Calu3 (cell line): ENCODE measurements around the gene B4GALT7. TPM values are rescaled to one million over a fixed set of nuclear protein-coding genes. Genes with fewer than 3 reads are reported as not detected.
A peak's percentile ranks its signal among the peaks of the same experiment; 100 is the strongest.

ENCODE experiments used
- BruUV-seq: library from RNA; stranded (reverse); fragments of 400-500 nt; replicated peaks from 2 replicates; lab custom pipeline; 2021; lab: Mats Ljungman, UMichigan
- CTCF ChIA-PET: fragments of 300-600 bp; sonication (Branson Sonifier 250); formaldehyde crosslinking; loops from one replicate; lab custom pipeline; 2022; ENCODE audit warnings: antibody characterized with exemption; lab: Charles Lee
- DNase-seq: peaks from one replicate; pipeline ENCODE4 v3.0.0; 2022
- H3K27ac Mint-ChIP-seq: one replicate; pipeline ENCODE4 v1.8.0; 2022; ENCODE audit warnings: mixed read lengths; ENCODE audit not compliant: unreplicated experiment
- H3K27me3 Mint-ChIP-seq: one replicate; pipeline ENCODE4 v1.8.0; 2022; ENCODE audit warnings: mixed read lengths; ENCODE audit not compliant: unreplicated experiment
- H3K36me3 Mint-ChIP-seq: one replicate; pipeline ENCODE4 v1.8.0; 2022; ENCODE audit warnings: mild to moderate bottlenecking, moderate library complexity, mixed read lengths; ENCODE audit not compliant: insufficient read depth, unreplicated experiment
- H3K4me1 Mint-ChIP-seq: one replicate; pipeline ENCODE4 v1.8.0; 2022; ENCODE audit warnings: mild to moderate bottlenecking, low read depth, mixed read lengths; ENCODE audit not compliant: unreplicated experiment
- H3K4me3 Mint-ChIP-seq: one replicate; pipeline ENCODE4 v1.8.0; 2022; ENCODE audit warnings: mild to moderate bottlenecking, low read depth, moderate library complexity, mixed read lengths; ENCODE audit not compliant: unreplicated experiment
- H3K9me3 Mint-ChIP-seq: one replicate; pipeline ENCODE4 v1.8.0; 2022; ENCODE audit warnings: low read depth, mixed read lengths; ENCODE audit not compliant: unreplicated experiment
- CTCF ChIP-seq: fragments of 200-600 bp; IDR thresholded peaks from one replicate; pipeline ENCODE4 v1.8.0; 2022; ENCODE audit warnings: antibody characterized with exemption; ENCODE audit not compliant: unreplicated experiment
- intact Hi-C: fragments of 100-400 bp; cut with micrococcal nuclease; formaldehyde crosslinking; loops from one replicate; pipeline ENCODE4 v1.10.0; 2022; ENCODE audit not compliant: unreplicated experiment
- total RNA-seq: library from RNA; stranded (reverse); gene quantifications from 2 replicates; pipeline ENCODE4 v1.2.3, GENCODE V29; 2022

The B4GALT7 gene
- total RNA-seq, 1 experiment from 2014 or later = 55.7 TPM

GRCh38 chr5:177601577-177602457, 1.9 kb downstream of the B4GALT7 start:
- H3K4me1 Mint-ChIP-seq = peaks cover 27% of the 10 kb centered on the region

GRCh38 chr5:177602458-177602830, 2.5 kb downstream of the B4GALT7 start:
- H3K4me3 Mint-ChIP-seq = no peak overlapping the region
- H3K4me1 Mint-ChIP-seq = peaks cover 27% of the 10 kb centered on the region
- BruUV-seq = no TSS peak
- no peaks in the 10 kb centered on the region for H3K9me3 Mint-ChIP-seq
- H3K27me3 Mint-ChIP-seq = no peaks in the 10 kb centered on the region
- intact Hi-C loops = no loop called here
- H3K27ac Mint-ChIP-seq = no peak overlapping the region
- TF ChIP-seq CTCF = no peak
- H3K36me3 Mint-ChIP-seq = peaks cover 45% of the 10 kb centered on the region
- CTCF ChIA-PET = no interaction called here
- DNase-seq = no peak

More at GRCh38 chr5:177601577-177602457, 1.9 kb downstream of the B4GALT7 start:
- TF ChIP-seq CTCF = no peak
- H3K36me3 Mint-ChIP-seq = peaks cover 44% of the 10 kb centered on the region
- H3K9me3 Mint-ChIP-seq = no peaks in the 10 kb centered on the region
- H3K4me3 Mint-ChIP-seq = peak overlapping the region; percentile 88
- CTCF ChIA-PET = interaction anchor here (0.6 kb wide), 1 partner anchor 62 kb away, joined by 5 read pairs; no protein-coding TSS in a partner anchor
- H3K27me3 Mint-ChIP-seq = no peaks in the 10 kb centered on the region
- intact Hi-C loops = no loop called here
- no peak overlapping the region for H3K27ac Mint-ChIP-seq
- no TSS peak for BruUV-seq
- peak; percentile 41 for DNase-seq

GRCh38 chr5:177603631-177604030, 3.7 kb downstream of the B4GALT7 start:
- H3K9me3 Mint-ChIP-seq = no peaks in the 10 kb centered on the region
- peaks cover 21% of the 10 kb centered on the region for H3K4me1 Mint-ChIP-seq
- TF ChIP-seq CTCF = no peak
- BruUV-seq = no TSS peak
- intact Hi-C loops = no loop called here
- H3K27ac Mint-ChIP-seq = peak overlapping the region; percentile 50
- peaks cover 45% of the 10 kb centered on the region for H3K36me3 Mint-ChIP-seq
- DNase-seq = no peak
- CTCF ChIA-PET = no interaction called here
- H3K27me3 Mint-ChIP-seq = no peaks in the 10 kb centered on the region
- H3K4me3 Mint-ChIP-seq = peak overlapping the region; percentile 57

- peaks cover 18% of the 10 kb centered on the region for H3K4me1 Mint-ChIP-seq
- peak overlapping the region; percentile 57 for H3K4me3 Mint-ChIP-seq
- intact Hi-C loops = no loop called here
- CTCF ChIA-PET = no interaction called here
- TF ChIP-seq CTCF = no peak
- H3K27me3 Mint-ChIP-seq = no peaks in the 10 kb centered on the region
- peaks cover 44% of the 10 kb centered on the region for H3K36me3 Mint-ChIP-seq
- BruUV-seq = no TSS peak
- H3K9me3 Mint-ChIP-seq = no peaks in the 10 kb centered on the region
- peak; percentile 70 for DNase-seq
- peak overlapping the region; percentile 50 for H3K27ac Mint-ChIP-seq
Measured at GRCh38 chr5:177604116-177604521, 4.2 kb downstream of the B4GALT7 start.
